MM.1S (cell line): ENCODE results near the gene ONECUT1.

ENCODE experiments used
- DNase-seq: peaks from one replicate; pipeline ENCODE4 v3.0.0-alpha.2; 2015
- H2AFZ ChIP-seq: fragments of 300-600 bp; sonication (generic); 2 replicates; pipeline ENCODE4 v1.6.0; 2016; ENCODE audit warnings: antibody characterized with exemption, low read length
- H3F3A ChIP-seq: fragments of 300-600 bp; sonication (generic); 2 replicates; pipeline ENCODE4 v1.6.1; 2016; ENCODE audit warnings: mild to moderate bottlenecking, antibody characterized with exemption, low read length, moderate library complexity, mixed read lengths; ENCODE audit not compliant: insufficient read depth
- H3K27ac ChIP-seq: fragments of 300-600 bp; sonication (generic); 2 replicates; pipeline ENCODE4 v1.5.1; 2016; ENCODE audit warnings: mild to moderate bottlenecking, low read length
- H3K27me3 ChIP-seq: fragments of 300-600 bp; sonication (generic); replicated peaks from 2 replicates; pipeline ENCODE4 v1.6.0; 2016; ENCODE audit warnings: low read length; ENCODE audit not compliant: insufficient read depth
- H3K36me3 ChIP-seq: fragments of 300-600 bp; sonication (generic); replicated peaks from 2 replicates; pipeline ENCODE4 v1.6.1; 2016; ENCODE audit warnings: mild to moderate bottlenecking, low read length, mixed read lengths; ENCODE audit not compliant: insufficient read depth
- H3K4me1 ChIP-seq: fragments of 300-600 bp; sonication (generic); 2 replicates; pipeline ENCODE4 v1.6.1; 2016; ENCODE audit warnings: low read length, mixed read lengths
- H3K4me2 ChIP-seq: fragments of 300-600 bp; sonication (generic); 2 replicates; pipeline ENCODE4 v1.6.0; 2016; ENCODE audit warnings: low read depth, low read length
- H3K4me3 ChIP-seq: fragments of 300-600 bp; sonication (generic); 2 replicates; pipeline ENCODE4 v1.5.1; 2016; ENCODE audit warnings: low read length, mixed read lengths
- H3K79me2 ChIP-seq: fragments of 300-600 bp; sonication (generic); 2 replicates; pipeline ENCODE4 v1.6.1; 2016; ENCODE audit warnings: mixed run types, low read length, mixed read lengths
- H3K9ac ChIP-seq: fragments of 300-600 bp; sonication (generic); 2 replicates; pipeline ENCODE4 v1.6.1; 2016; ENCODE audit warnings: low read length, mixed read lengths
- H3K9me2 ChIP-seq: fragments of 300-600 bp; sonication (generic); replicated peaks from 2 replicates; pipeline ENCODE4 v1.6.1; 2016; ENCODE audit warnings: mild to moderate bottlenecking, low read length, mixed read lengths; ENCODE audit not compliant: insufficient read depth
- H3K9me3 ChIP-seq: fragments of 300-600 bp; sonication (generic); replicated peaks from 2 replicates; pipeline ENCODE4 v1.6.1; 2016; ENCODE audit warnings: mild to moderate bottlenecking, low read length, mixed read lengths; ENCODE audit not compliant: insufficient read depth
- H4K20me1 ChIP-seq: fragments of 300-600 bp; sonication (generic); 2 replicates; pipeline ENCODE4 v1.6.1; 2016; ENCODE audit warnings: mild to moderate bottlenecking, low read length, moderate library complexity, mixed read lengths; ENCODE audit not compliant: insufficient read depth
- CTCF ChIP-seq: fragments of 300-600 bp; sonication (generic); IDR thresholded peaks from 2 replicates; pipeline ENCODE4 v1.5.1; 2016; ENCODE audit warnings: antibody characterized with exemption, low read length, mixed read lengths
- EZH2 ChIP-seq: fragments of 300-600 bp; sonication (generic); optimal IDR thresholded peaks from 2 replicates; pipeline ENCODE3; 2017; ENCODE audit warnings: low read depth, mild to moderate bottlenecking, antibody characterized with exemption, low read length, mixed read lengths
- EZH2phosphoT487 ChIP-seq: fragments of 300-600 bp; sonication (generic); IDR thresholded peaks from 2 replicates; pipeline ENCODE4 v1.6.1; 2018; ENCODE audit warnings: antibody characterized with exemption, low read length

ONECUT1 gene

DNA sequence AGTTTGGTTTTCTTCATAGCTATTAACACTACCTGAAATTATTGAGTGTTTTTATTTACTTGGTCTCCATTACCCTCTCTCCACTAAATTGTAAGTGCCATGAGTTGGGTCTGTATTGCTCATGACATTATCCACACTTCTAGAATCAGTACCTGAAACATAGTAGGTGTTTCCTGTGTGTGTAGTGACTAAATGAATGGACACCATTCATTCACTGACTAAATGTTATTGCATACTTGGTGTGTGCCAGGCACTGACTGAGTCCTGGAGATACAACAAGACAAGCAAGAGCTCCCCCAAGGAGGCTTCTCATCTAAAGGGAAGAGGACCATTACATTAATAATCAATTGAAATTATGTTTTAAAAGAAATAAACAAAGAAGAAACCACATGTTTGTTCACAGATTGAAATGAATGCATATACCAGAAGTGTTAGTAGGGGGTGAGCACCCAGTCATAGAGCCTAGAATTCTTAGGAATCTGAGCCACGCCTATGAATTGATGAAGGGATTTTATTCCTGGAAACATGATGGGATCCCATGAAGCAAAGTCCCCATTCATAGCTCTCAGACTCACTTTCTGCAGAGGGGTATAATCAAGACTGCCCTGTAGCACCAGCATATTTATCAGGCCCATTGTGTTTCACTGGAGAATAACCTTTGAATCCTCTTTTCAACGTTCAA, 79.3 kb downstream of the ONECUT1 start:
- Histone ChIP-seq H3K9ac (peak overlapping the region; percentile 30; the same call in 1 of the 2 replicates), H4K20me1 (no peaks in the 10 kb centered on the region), H3K9me3 (no peaks in the 10 kb centered on the region), H3K4me3 (no peak overlapping the region), H3F3A (peaks cover 26% of the 10 kb centered on the region), H3K27me3 (no peaks in the 10 kb centered on the region), H3K79me2 (peaks cover 35% of the 10 kb centered on the region), H3K27ac (peak overlapping the region; percentile 87), H3K4me1 (peaks cover 42% of the 10 kb centered on the region), H3K9me2 (no peaks in the 10 kb centered on the region), H3K4me2 (peak overlapping the region; percentile 80; the same call in 1 of the 2 replicates), H3K36me3 (no peaks in the 10 kb centered on the region), H2AFZ (peak overlapping the region; percentile 57; the same call in 1 of the 2 replicates)
- TF ChIP-seq EZH2phosphoT487: no peak
- TF ChIP-seq CTCF: no peak
- no peak for TF ChIP-seq EZH2
- no peak for DNase-seq

GRCh38 chr15:52710050-52710707, 80.0 kb downstream of the ONECUT1 start:
- DNase-seq: peak; percentile 59
- Histone ChIP-seq H3K36me3 (no peaks in the 10 kb centered on the region), H3K9me3 (no peaks in the 10 kb centered on the region), H3F3A (peaks cover 26% of the 10 kb centered on the region), H2AFZ (peak overlapping the region; percentile 57), H3K27ac (peak overlapping the region; percentile 87), H3K4me1 (peaks cover 42% of the 10 kb centered on the region), H3K9me2 (no peaks in the 10 kb centered on the region), H3K4me2 (peak overlapping the region; percentile 80), H3K4me3 (no peak overlapping the region), H4K20me1 (no peaks in the 10 kb centered on the region), H3K27me3 (no peaks in the 10 kb centered on the region), H3K79me2 (peaks cover 35% of the 10 kb centered on the region), H3K9ac (peak overlapping the region; percentile 30; the same call in 1 of the 2 replicates)
- TF ChIP-seq CTCF: no peak
- TF ChIP-seq EZH2phosphoT487: no peak
- no peak for TF ChIP-seq EZH2

- no peak for TF ChIP-seq EZH2
- TF ChIP-seq CTCF: no peak
- no peak for TF ChIP-seq EZH2phosphoT487
- Histone ChIP-seq H3K9ac (peak overlapping the region; percentile 48; the same call in 1 of the 2 replicates), H3K4me3 (peak overlapping the region; percentile 73), H3K79me2 (peaks cover 35% of the 10 kb centered on the region), H3K36me3 (no peaks in the 10 kb centered on the region), H4K20me1 (no peaks in the 10 kb centered on the region), H3K9me2 (no peaks in the 10 kb centered on the region), H3K4me1 (peaks cover 42% of the 10 kb centered on the region), H3K27ac (peak overlapping the region; percentile 87), H2AFZ (peak overlapping the region; percentile 57), H3K9me3 (no peaks in the 10 kb centered on the region), H3F3A (peaks cover 26% of the 10 kb centered on the region), H3K27me3 (no peaks in the 10 kb centered on the region), H3K4me2 (peak overlapping the region; percentile 80)
- DNase-seq: peak; percentile 94
These were observed 80.8 kb downstream of the ONECUT1 start for GRCh38 chr15:52709187-52709981.
